Esophagus muscularis mucosa (tissue), 3 donors: ENCODE measurements around the gene NUP210.

Experiments
- POLR2A ChIP-seq: fragments of 450-650 bp; IDR thresholded peaks from one replicate; pipeline ENCODE4 v1.6.1; 2017; ENCODE audit warnings: antibody characterized with exemption, moderate library complexity, mild to moderate bottlenecking, low read depth
- TF ChIP-seq, protein P1 (sequence below), 3 experiments: fragments of 200-600 bp in 2 of 3; fragments of 450-650 bp in 1 of 3; sonication (generic) in 2 of 3; IDR thresholded peaks; one replicate each; pipeline ENCODE4 v1.5.1; 2017 to 2019; ENCODE audit warnings: antibody characterized with exemption in 3 of 3, mild to moderate bottlenecking in 2 of 3, moderate library complexity in 1 of 3

GRCh38 chr3:13339833-13340232 lies 80.3 kb downstream of the NUP210 start:
- TF ChIP-seq, protein P1, sequence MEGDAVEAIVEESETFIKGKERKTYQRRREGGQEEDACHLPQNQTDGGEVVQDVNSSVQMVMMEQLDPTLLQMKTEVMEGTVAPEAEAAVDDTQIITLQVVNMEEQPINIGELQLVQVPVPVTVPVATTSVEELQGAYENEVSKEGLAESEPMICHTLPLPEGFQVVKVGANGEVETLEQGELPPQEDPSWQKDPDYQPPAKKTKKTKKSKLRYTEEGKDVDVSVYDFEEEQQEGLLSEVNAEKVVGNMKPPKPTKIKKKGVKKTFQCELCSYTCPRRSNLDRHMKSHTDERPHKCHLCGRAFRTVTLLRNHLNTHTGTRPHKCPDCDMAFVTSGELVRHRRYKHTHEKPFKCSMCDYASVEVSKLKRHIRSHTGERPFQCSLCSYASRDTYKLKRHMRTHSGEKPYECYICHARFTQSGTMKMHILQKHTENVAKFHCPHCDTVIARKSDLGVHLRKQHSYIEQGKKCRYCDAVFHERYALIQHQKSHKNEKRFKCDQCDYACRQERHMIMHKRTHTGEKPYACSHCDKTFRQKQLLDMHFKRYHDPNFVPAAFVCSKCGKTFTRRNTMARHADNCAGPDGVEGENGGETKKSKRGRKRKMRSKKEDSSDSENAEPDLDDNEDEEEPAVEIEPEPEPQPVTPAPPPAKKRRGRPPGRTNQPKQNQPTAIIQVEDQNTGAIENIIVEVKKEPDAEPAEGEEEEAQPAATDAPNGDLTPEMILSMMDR (IDR thresholded peaks at IDR 0.05): no peak
- no peak for TF ChIP-seq POLR2A
